Parathyroid adenoma (tissue), 2 donors: ENCODE data around the gene DPM3.

Experiments
- H2AFZ ChIP-seq: fragments of 300-600 bp; sonication (generic); one replicate; pipeline ENCODE4 v1.7.0; 2017; ENCODE audit warnings: antibody characterized with exemption, mild to moderate bottlenecking
- H3K27ac ChIP-seq: fragments of 300-600 bp; sonication (generic); one replicate; pipeline ENCODE4 v1.7.0; 2017
- H3K27me3 ChIP-seq: fragments of 300-600 bp; sonication (generic); one replicate; pipeline ENCODE4 v1.7.0; 2017; ENCODE audit warnings: low read length; ENCODE audit not compliant: control insufficient read depth, insufficient read depth
- H3K36me3 ChIP-seq: fragments of 300-600 bp; sonication (generic); one replicate; pipeline ENCODE4 v1.7.0; 2017; ENCODE audit warnings: low read length; ENCODE audit not compliant: control insufficient read depth, insufficient read depth
- H3K4me1 ChIP-seq: fragments of 300-600 bp; sonication (generic); one replicate; pipeline ENCODE4 v1.7.0; 2017; ENCODE audit warnings: control low read depth
- H3K4me2 ChIP-seq: fragments of 300-600 bp; sonication (generic); one replicate; pipeline ENCODE4 v1.7.0; 2017; ENCODE audit warnings: low read length
- H3K4me3 ChIP-seq: fragments of 300-600 bp; sonication (generic); one replicate; pipeline ENCODE4 v1.7.0; 2017; ENCODE audit warnings: low read depth, low read length
- H3K79me2 ChIP-seq: fragments of 300-600 bp; sonication (generic); one replicate; pipeline ENCODE4 v1.7.0; 2017; ENCODE audit warnings: control low read depth
- H3K9ac ChIP-seq: fragments of 300-600 bp; sonication (generic); one replicate; pipeline ENCODE4 v1.7.0; 2017; ENCODE audit warnings: mild to moderate bottlenecking
- H3K9me3 ChIP-seq: fragments of 300-600 bp; sonication (generic); one replicate; pipeline ENCODE4 v1.7.0; 2017; ENCODE audit warnings: low read length; ENCODE audit not compliant: control insufficient read depth
- TF ChIP-seq, protein P1 (sequence below): fragments of 300-600 bp; sonication (generic); IDR thresholded peaks from one replicate; pipeline ENCODE4 v1.7.0; 2017; ENCODE audit warnings: antibody characterized with exemption, mild to moderate bottlenecking
- donor health status: primary hyperparathyroidism.

Gene DPM3

DNA sequence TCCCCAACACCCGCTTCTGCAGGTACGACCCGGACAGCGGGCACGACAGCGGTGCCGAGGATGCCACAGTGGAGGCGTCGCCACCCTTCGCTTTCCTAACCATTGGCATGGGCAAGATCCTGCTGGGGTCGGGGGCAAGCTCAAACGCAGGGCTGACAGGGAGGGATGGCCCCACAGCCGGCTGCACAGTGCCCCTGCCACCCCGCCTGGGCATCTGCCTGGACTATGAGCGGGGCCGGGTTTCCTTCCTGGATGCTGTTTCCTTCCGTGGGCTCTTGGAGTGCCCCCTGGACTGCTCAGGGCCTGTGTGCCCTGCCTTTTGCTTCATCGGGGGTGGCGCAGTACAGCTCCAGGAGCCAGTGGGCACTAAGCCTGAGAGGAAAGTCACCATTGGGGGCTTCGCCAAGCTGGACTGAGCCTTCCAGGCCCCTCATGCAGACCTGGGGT is 43.5 kb upstream of the DPM3 start:
- Histone ChIP-seq H3K27me3 (no peaks in the 10 kb centered on the region), H2AFZ (no peak overlapping the region), H3K9me3 (no peaks in the 10 kb centered on the region), H3K36me3 (no peaks in the 10 kb centered on the region), H3K4me2 (no peak overlapping the region), H3K9ac (no peak overlapping the region), H3K27ac (no peak overlapping the region), H3K4me1 (no peaks in the 10 kb centered on the region), H3K79me2 (no peaks in the 10 kb centered on the region), H3K4me3 (no peak overlapping the region)
- TF ChIP-seq, protein P1, sequence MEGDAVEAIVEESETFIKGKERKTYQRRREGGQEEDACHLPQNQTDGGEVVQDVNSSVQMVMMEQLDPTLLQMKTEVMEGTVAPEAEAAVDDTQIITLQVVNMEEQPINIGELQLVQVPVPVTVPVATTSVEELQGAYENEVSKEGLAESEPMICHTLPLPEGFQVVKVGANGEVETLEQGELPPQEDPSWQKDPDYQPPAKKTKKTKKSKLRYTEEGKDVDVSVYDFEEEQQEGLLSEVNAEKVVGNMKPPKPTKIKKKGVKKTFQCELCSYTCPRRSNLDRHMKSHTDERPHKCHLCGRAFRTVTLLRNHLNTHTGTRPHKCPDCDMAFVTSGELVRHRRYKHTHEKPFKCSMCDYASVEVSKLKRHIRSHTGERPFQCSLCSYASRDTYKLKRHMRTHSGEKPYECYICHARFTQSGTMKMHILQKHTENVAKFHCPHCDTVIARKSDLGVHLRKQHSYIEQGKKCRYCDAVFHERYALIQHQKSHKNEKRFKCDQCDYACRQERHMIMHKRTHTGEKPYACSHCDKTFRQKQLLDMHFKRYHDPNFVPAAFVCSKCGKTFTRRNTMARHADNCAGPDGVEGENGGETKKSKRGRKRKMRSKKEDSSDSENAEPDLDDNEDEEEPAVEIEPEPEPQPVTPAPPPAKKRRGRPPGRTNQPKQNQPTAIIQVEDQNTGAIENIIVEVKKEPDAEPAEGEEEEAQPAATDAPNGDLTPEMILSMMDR = no peak

GRCh38 chr1:155182052-155182550 is 41.8 kb upstream of the DPM3 start:
- no peaks in the 10 kb centered on the region for H3K9me3 ChIP-seq
- TF ChIP-seq, protein P1 = no peak
- no peak overlapping the region for H3K4me3 ChIP-seq
- no peak overlapping the region for H3K27ac ChIP-seq
- no peaks in the 10 kb centered on the region for H3K4me1 ChIP-seq
- H3K36me3 ChIP-seq = no peaks in the 10 kb centered on the region
- no peaks in the 10 kb centered on the region for H3K27me3 ChIP-seq
- H3K79me2 ChIP-seq = no peaks in the 10 kb centered on the region
- no peak overlapping the region for H2AFZ ChIP-seq
- H3K4me2 ChIP-seq = no peak overlapping the region
- H3K9ac ChIP-seq = no peak overlapping the region

GRCh38 chr1:155181371-155182051 is 41.2 kb upstream of the DPM3 start:
- H3K27ac ChIP-seq = no peak overlapping the region
- H3K27me3 ChIP-seq = no peaks in the 10 kb centered on the region
- H3K9ac ChIP-seq = no peak overlapping the region
- no peaks in the 10 kb centered on the region for H3K79me2 ChIP-seq
- no peak overlapping the region for H2AFZ ChIP-seq
- TF ChIP-seq, protein P1 = no peak
- H3K4me1 ChIP-seq = no peaks in the 10 kb centered on the region
- no peaks in the 10 kb centered on the region for H3K9me3 ChIP-seq
- H3K4me2 ChIP-seq = no peak overlapping the region
- H3K36me3 ChIP-seq = no peaks in the 10 kb centered on the region
- H3K4me3 ChIP-seq = no peak overlapping the region

GRCh38 chr1:155179112-155180031 is 39.0 kb upstream of the DPM3 start:
- Histone ChIP-seq H3K27ac (no peak overlapping the region), H3K79me2 (no peaks in the 10 kb centered on the region), H3K27me3 (no peaks in the 10 kb centered on the region), H3K4me2 (no peak overlapping the region), H3K9me3 (no peaks in the 10 kb centered on the region), H2AFZ (no peak overlapping the region), H3K9ac (no peak overlapping the region), H3K4me1 (no peaks in the 10 kb centered on the region), H3K36me3 (no peaks in the 10 kb centered on the region), H3K4me3 (no peak overlapping the region)
- TF ChIP-seq, protein P1 = no peak
